ENCODE measurements around the gene IL4I1.

Gene IL4I1

DNA sequence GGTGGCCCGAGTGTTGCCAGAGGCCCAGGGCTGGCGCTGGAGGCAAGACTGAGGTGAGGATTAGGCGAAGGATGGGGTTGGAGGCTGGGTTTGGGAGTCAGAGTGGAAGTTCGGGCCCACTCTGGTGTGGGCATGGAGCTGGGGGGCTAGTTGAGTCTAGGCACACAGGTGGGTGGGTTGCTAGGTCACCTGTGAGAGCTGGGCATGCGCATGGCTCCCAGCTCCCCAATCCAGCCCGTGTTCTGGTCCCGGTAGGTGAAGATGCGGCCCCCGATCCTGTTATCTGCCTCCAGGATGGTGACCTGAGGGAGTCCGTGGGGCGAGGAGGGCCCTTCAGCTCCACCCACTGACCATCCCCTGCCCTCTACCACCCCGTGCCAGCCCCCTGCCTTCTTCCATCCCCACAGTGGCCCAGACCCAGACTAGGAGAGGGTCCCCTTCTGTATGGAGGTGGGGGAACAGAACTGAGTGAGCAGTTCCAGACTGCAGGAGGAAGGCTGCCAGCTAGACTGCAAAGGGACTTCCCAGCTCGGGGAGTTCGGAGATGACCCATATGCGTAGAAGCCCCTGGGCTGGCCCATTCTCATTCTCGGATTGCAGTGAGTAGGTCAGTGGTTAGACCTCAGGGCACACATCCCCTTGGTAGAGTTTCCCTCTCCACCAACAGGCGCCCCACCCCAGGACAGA is 1.7 kb downstream of the IL4I1 start:
- H3K4me1 ChIP-seq (ENCODE audit: control extremely low read depth in 1 of 4, control insufficient read depth in 4 of 4, insufficient read depth in 4 of 4, low read length in 3 of 4), result peaks cover 0 to 34% (median 32%) of the 10 kb centered on the region in 4 experiments
- no peaks in the 10 kb centered on the region for H3K36me3 ChIP-seq (ENCODE audit: control insufficient read depth in 4 of 4, insufficient read depth in 4 of 4, low read length in 3 of 4)
- H3K4me3 ChIP-seq (ENCODE audit: control insufficient read depth in 1 of 7, extremely low read depth in 1 of 7, insufficient read depth in 4 of 7, low read depth in 2 of 7, low read length in 6 of 7), result no peak overlapping the region
- H3K27ac ChIP-seq (ENCODE audit: insufficient read depth in 1 of 2, low read depth in 1 of 2, low read length in 2 of 2, poor library complexity in 1 of 2, severe bottlenecking in 2 of 2), result no peak overlapping the region
- DNase-seq, result no peak
- CTCF ChIA-PET, result interaction anchor here (1.1 to 1.7 kb wide), 2 partner anchors 19 to 24 kb away, joined by 3 to 5 read pairs; no protein-coding TSS in a partner anchor
- WGBS (ENCODE audit: insufficient coverage), result 95% methylated on average over 12 of the region's 17 CpGs
- peaks cover 0 to 13% (median 3%) of the 10 kb centered on the region in 5 experiments for H3K27me3 ChIP-seq (replicated peaks in 2 of 5; ENCODE audit: control insufficient read depth in 4 of 5, insufficient read depth in 5 of 5, low read length in 4 of 5)
- H3K9me3 ChIP-seq (ENCODE audit: control extremely low read depth in 1 of 5, control insufficient read depth in 4 of 5, insufficient read depth in 2 of 5, low read depth in 1 of 5, low read length in 4 of 5), result no peaks in the 10 kb centered on the region
- POLR2A ChIA-PET, result interaction anchor here (0.6 to 1.4 kb wide), 3 partner anchors 17 to 48 kb away, joined by 3 read pairs; partner anchors contain the start of genes AKT1S1, NUP62 and TBC1D17

- Histone ChIP-seq H3K36me3 (ENCODE audit: control insufficient read depth in 4 of 4, insufficient read depth in 4 of 4, low read length in 3 of 4) (no peaks in the 10 kb centered on the region), H3K27me3 (replicated peaks in 2 of 5; ENCODE audit: control insufficient read depth in 4 of 5, insufficient read depth in 5 of 5, low read length in 4 of 5) (peaks cover 0 to 21% (median 6%) of the 10 kb centered on the region in 5 experiments), H3K4me1 (ENCODE audit: control extremely low read depth in 1 of 4, control insufficient read depth in 4 of 4, insufficient read depth in 4 of 4, low read length in 3 of 4) (peaks cover 0 to 39% (median 33%) of the 10 kb centered on the region in 4 experiments), H3K27ac (ENCODE audit: insufficient read depth in 1 of 2, low read depth in 1 of 2, low read length in 2 of 2, poor library complexity in 1 of 2, severe bottlenecking in 2 of 2) (no peak overlapping the region), H3K9me3 (ENCODE audit: control extremely low read depth in 1 of 5, control insufficient read depth in 4 of 5, insufficient read depth in 2 of 5, low read depth in 1 of 5, low read length in 4 of 5) (no peaks in the 10 kb centered on the region), H3K4me3 (ENCODE audit: control insufficient read depth in 1 of 7, extremely low read depth in 1 of 7, insufficient read depth in 4 of 7, low read depth in 2 of 7, low read length in 6 of 7) (no peak overlapping the region)
- POLR2A ChIA-PET, result interaction anchor here (0.6 to 1.4 kb wide), 4 partner anchors 17 to 694 kb away, joined by 3 read pairs; partner anchors contain the start of genes AKT1S1, NUP62 and TBC1D17
- DNase-seq, result no peak
- 94% methylated on average over 11 of the region's 18 CpGs for WGBS (ENCODE audit: insufficient coverage)
- CTCF ChIA-PET, result interaction anchor here (1.2 kb wide), 1 partner anchor 24 kb away, joined by 4 read pairs; no protein-coding TSS in a partner anchor
Measured at GRCh38 chr19:49894011-49894664, 2.5 kb downstream of the IL4I1 start.

DNA sequence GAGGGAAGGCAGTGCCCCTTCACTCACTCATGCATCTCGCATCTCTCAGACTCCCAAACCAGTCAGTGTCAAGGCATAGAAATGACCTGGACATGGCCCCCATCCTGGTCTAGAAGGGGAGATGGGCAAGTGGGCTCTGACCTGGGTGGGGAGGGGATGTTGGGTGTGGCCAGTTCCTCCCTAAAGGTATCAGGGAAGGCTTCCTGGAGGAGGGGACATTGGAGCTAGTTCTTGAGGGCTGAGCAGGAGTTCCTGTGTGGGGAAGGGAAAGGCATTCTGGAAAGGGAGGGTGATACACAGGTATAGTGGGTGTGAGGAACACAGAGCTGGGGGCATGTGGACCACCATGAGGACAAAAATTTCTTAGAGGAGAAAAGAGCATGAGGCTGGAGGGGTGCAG is 4.0 kb downstream of the IL4I1 start:
- H3K36me3 ChIP-seq (ENCODE audit: control insufficient read depth in 4 of 4, insufficient read depth in 4 of 4, low read length in 3 of 4), result peaks cover 0 to 3% (median 0%) of the 10 kb centered on the region in 4 experiments
- DNase-seq, result no peak
- peaks cover 0 to 22% (median 6%) of the 10 kb centered on the region in 5 experiments for H3K27me3 ChIP-seq (replicated peaks in 2 of 5; ENCODE audit: control insufficient read depth in 4 of 5, insufficient read depth in 5 of 5, low read length in 4 of 5)
- H3K9me3 ChIP-seq (ENCODE audit: control extremely low read depth in 1 of 5, control insufficient read depth in 4 of 5, insufficient read depth in 2 of 5, low read depth in 1 of 5, low read length in 4 of 5), result no peaks in the 10 kb centered on the region
- ChIA-PET POLR2A (no interaction called here), CTCF (interaction anchor here (0.7 to 1.8 kb wide), 3 partner anchors 11 to 20 kb away, joined by 3 to 5 read pairs (median 4); no protein-coding TSS in a partner anchor)
- H3K4me1 ChIP-seq (ENCODE audit: control extremely low read depth in 1 of 4, control insufficient read depth in 4 of 4, insufficient read depth in 4 of 4, low read length in 3 of 4), result peaks cover 0 to 32% (median 25%) of the 10 kb centered on the region in 4 experiments
- WGBS (ENCODE audit: insufficient coverage), result no CpG with 5 or more reads among the region's 1 CpG
- H3K4me3 ChIP-seq (ENCODE audit: control insufficient read depth in 1 of 7, extremely low read depth in 1 of 7, insufficient read depth in 4 of 7, low read depth in 2 of 7, low read length in 6 of 7), result no peak overlapping the region
- H3K27ac ChIP-seq (ENCODE audit: insufficient read depth in 1 of 2, low read depth in 1 of 2, low read length in 2 of 2, poor library complexity in 1 of 2, severe bottlenecking in 2 of 2), result no peak overlapping the region

GRCh38 chr19:49891393-49891792 is 5.3 kb downstream of the IL4I1 start:
- DNase-seq, result no peak
- 95% methylated on average over 17 of the region's 17 CpGs for WGBS (ENCODE audit: insufficient coverage)
- Histone ChIP-seq H3K4me3 (ENCODE audit: control insufficient read depth in 1 of 7, extremely low read depth in 1 of 7, insufficient read depth in 4 of 7, low read depth in 2 of 7, low read length in 6 of 7) (no peak overlapping the region), H3K36me3 (ENCODE audit: control insufficient read depth in 4 of 4, insufficient read depth in 4 of 4, low read length in 3 of 4) (peaks cover 0 to 10% (median 4%) of the 10 kb centered on the region in 4 experiments), H3K27me3 (replicated peaks in 2 of 5; ENCODE audit: control insufficient read depth in 4 of 5, insufficient read depth in 5 of 5, low read length in 4 of 5) (peaks cover 0 to 22% (median 6%) of the 10 kb centered on the region in 5 experiments), H3K9me3 (ENCODE audit: control extremely low read depth in 1 of 5, control insufficient read depth in 4 of 5, insufficient read depth in 2 of 5, low read depth in 1 of 5, low read length in 4 of 5) (no peaks in the 10 kb centered on the region), H3K27ac (ENCODE audit: insufficient read depth in 1 of 2, low read depth in 1 of 2, low read length in 2 of 2, poor library complexity in 1 of 2, severe bottlenecking in 2 of 2) (no peak overlapping the region), H3K4me1 (ENCODE audit: control extremely low read depth in 1 of 4, control insufficient read depth in 4 of 4, insufficient read depth in 4 of 4, low read length in 3 of 4) (peaks cover 0 to 18% (median 12%) of the 10 kb centered on the region in 4 experiments)
- POLR2A ChIA-PET, result no interaction called here
- CTCF ChIA-PET, result interaction anchor here (1.8 to 2.0 kb wide), 3 partner anchors 9 to 17 kb away, joined by 4 to 6 read pairs (median 5); no protein-coding TSS in a partner anchor

- CTCF ChIA-PET, result interaction anchor here (0.8 to 2.0 kb wide), 4 partner anchors 9 to 161 kb away, joined by 3 to 6 read pairs (median 4); no protein-coding TSS in a partner anchor
- H3K4me1 ChIP-seq (ENCODE audit: control extremely low read depth in 1 of 4, control insufficient read depth in 4 of 4, insufficient read depth in 4 of 4, low read length in 3 of 4), result peaks cover 0 to 11% (median 5%) of the 10 kb centered on the region in 4 experiments
- peak in 1 of 3 donors; percentile 56 for DNase-seq
- peaks cover 0 to 22% (median 6%) of the 10 kb centered on the region in 5 experiments for H3K27me3 ChIP-seq (replicated peaks in 2 of 5; ENCODE audit: control insufficient read depth in 4 of 5, insufficient read depth in 5 of 5, low read length in 4 of 5)
- POLR2A ChIA-PET, result interaction anchor here (1.2 to 1.3 kb wide), 2 partner anchors 14 to 40 kb away, joined by 4 to 10 read pairs; partner anchors contain the start of gene AKT1S1
- H3K9me3 ChIP-seq (ENCODE audit: control extremely low read depth in 1 of 5, control insufficient read depth in 4 of 5, insufficient read depth in 2 of 5, low read depth in 1 of 5, low read length in 4 of 5), result no peaks in the 10 kb centered on the region
- peaks cover 0 to 10% (median 5%) of the 10 kb centered on the region in 4 experiments for H3K36me3 ChIP-seq (ENCODE audit: control insufficient read depth in 4 of 4, insufficient read depth in 4 of 4, low read length in 3 of 4)
- H3K27ac ChIP-seq (ENCODE audit: insufficient read depth in 1 of 2, low read depth in 1 of 2, low read length in 2 of 2, poor library complexity in 1 of 2, severe bottlenecking in 2 of 2), result no peak overlapping the region
- WGBS (ENCODE audit: insufficient coverage), result 29% methylated on average over 42 of the region's 69 CpGs
- H3K4me3 ChIP-seq (ENCODE audit: control insufficient read depth in 1 of 7, extremely low read depth in 1 of 7, insufficient read depth in 4 of 7, low read depth in 2 of 7, low read length in 6 of 7), result peak overlapping the region in 4 of 7 experiments; percentile 26 to 55 (median 48)
Measured at GRCh38 chr19:49890349-49891311, 6.1 kb downstream of the IL4I1 start.

DNA sequence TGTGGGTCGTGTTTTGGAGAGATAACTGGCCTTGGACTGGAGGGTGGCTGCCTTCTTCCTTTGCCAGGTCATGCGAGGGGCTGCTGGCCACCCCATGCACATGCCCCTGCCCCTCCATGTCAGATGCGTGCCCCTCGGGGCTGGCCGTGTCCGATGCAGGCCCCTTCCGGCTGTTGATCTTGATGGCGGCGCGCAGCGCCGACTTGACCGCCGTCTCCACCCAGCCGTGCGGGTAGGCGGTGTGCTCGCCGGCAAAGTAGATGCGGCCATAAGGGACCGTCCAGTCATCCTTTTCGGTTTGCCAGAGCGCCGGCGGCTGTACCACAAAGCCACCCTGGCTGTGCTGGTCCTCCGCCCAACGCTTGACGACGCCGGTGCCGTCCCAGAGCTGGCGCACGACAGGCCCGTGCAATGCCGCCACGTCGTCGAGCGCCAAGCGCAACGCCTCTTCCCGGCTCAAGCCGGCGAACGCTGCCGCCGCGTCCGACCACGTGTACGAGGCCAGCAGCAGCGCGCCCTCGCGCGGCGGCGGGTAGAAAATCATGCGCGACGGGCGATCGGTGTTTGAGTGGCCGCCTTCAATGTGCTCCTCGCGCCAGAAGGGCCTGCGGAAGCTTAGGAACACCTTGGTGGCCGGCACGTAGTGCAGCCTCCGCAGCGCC is 6.9 kb downstream of the IL4I1 start:
- Histone ChIP-seq H3K36me3 (ENCODE audit: control insufficient read depth in 4 of 4, insufficient read depth in 4 of 4, low read length in 3 of 4) (peaks cover under 1 to 16% (median 7%) of the 10 kb centered on the region in 4 experiments), H3K4me3 (ENCODE audit: control insufficient read depth in 1 of 7, extremely low read depth in 1 of 7, insufficient read depth in 4 of 7, low read depth in 2 of 7, low read length in 6 of 7) (peak overlapping the region in 4 of 7 experiments; percentile 26 to 55 (median 48)), H3K27me3 (replicated peaks in 2 of 5; ENCODE audit: control insufficient read depth in 4 of 5, insufficient read depth in 5 of 5, low read length in 4 of 5) (peaks cover 0 to 19% (median 5%) of the 10 kb centered on the region in 5 experiments), H3K9me3 (ENCODE audit: control extremely low read depth in 1 of 5, control insufficient read depth in 4 of 5, insufficient read depth in 2 of 5, low read depth in 1 of 5, low read length in 4 of 5) (no peaks in the 10 kb centered on the region), H3K4me1 (ENCODE audit: control extremely low read depth in 1 of 4, control insufficient read depth in 4 of 4, insufficient read depth in 4 of 4, low read length in 3 of 4) (peaks cover 0 to 9% (median 3%) of the 10 kb centered on the region in 4 experiments), H3K27ac (ENCODE audit: insufficient read depth in 1 of 2, low read depth in 1 of 2, low read length in 2 of 2, poor library complexity in 1 of 2, severe bottlenecking in 2 of 2) (no peak overlapping the region)
- WGBS (ENCODE audit: insufficient coverage), result 24% methylated on average over 69 of the region's 71 CpGs
- POLR2A ChIA-PET, result interaction anchor here (1.2 to 1.3 kb wide), 2 partner anchors 13 to 40 kb away, joined by 4 to 10 read pairs; partner anchors contain the start of gene AKT1S1
- CTCF ChIA-PET, result interaction anchor here (0.8 to 1.9 kb wide), 2 partner anchors 19 to 160 kb away, joined by 3 to 4 read pairs; no protein-coding TSS in a partner anchor
- DNase-seq, result peak; percentile 89 to 93 (median 91)

Data from common myeloid progenitor, CD34-positive (primary cell).